ENCODE measurements around the gene FAS.
"Not testable (repeated sequence)": the region's sequence is repeated elsewhere in the genome, so short reads cannot be mapped to it uniquely, and the experiment has no call there.

GRCh38 chr10:89021526-89021925 is 30.9 kb downstream of the FAS start:
- TF ChIP-seq EZH2phosphoT487 (IDR thresholded peaks at IDR 0.05; ENCODE audit: low read depth); CTCF (IDR thresholded peaks at IDR 0.05; ENCODE audit: low read depth, low read length): not testable (repeated sequence)
